HepG2 (cell line): Measurements from ENCODE around the gene IFIT1. TPM values are rescaled to one million over a fixed set of nuclear protein-coding genes. Genes with fewer than 3 reads are reported as not detected.

Experiments
- FUBP1 ChIP-seq: sonication (generic); formaldehyde crosslinking; IDR thresholded peaks from 2 replicates; pipeline ENCODE4 v1.5.1; 2020; ENCODE audit warnings: missing genetic modification reagents, mild to moderate bottlenecking, borderline replicate concordance
- HCFC1 ChIP-seq: fragments of 150-350 bp; IDR thresholded peaks from 2 replicates; pipeline ENCODE4 v1.6.1; 2014; ENCODE audit warnings: low read depth, low read length
- KLF16 ChIP-seq, 2 experiments: sonication (generic) in 1 of 2; formaldehyde crosslinking in 1 of 2; IDR thresholded peaks; 2 replicates each; pipeline versions ENCODE4 v1.6.1 to v1.8.0; 2016 to 2023; ENCODE audit warnings: missing genetic modification reagents in 2 of 2, missing compliant biosample characterization in 1 of 2
- MED8 ChIP-seq: sonication (generic); formaldehyde crosslinking; IDR thresholded peaks from 2 replicates; pipeline ENCODE4 v1.8.1; 2023; ENCODE audit warnings: mild to moderate bottlenecking, missing genetic modification reagents; ENCODE audit not compliant: insufficient replicate concordance
- SAFB2 ChIP-seq: sonication (generic); formaldehyde crosslinking; IDR thresholded peaks from 2 replicates; pipeline ENCODE4 v1.5.1; 2020; ENCODE audit warnings: missing genetic modification reagents, low read depth, mild to moderate bottlenecking, borderline replicate concordance
- SKIL ChIP-seq: sonication (generic); formaldehyde crosslinking; IDR thresholded peaks from 2 replicates; pipeline ENCODE4 v1.8.0; 2022; ENCODE audit warnings: missing genetic modification reagents, mild to moderate bottlenecking, moderate library complexity, borderline replicate concordance
- SOX13 ChIP-seq, 3 experiments: fragments of 450-650 bp in 1 of 3; sonication (generic) in 1 of 3; formaldehyde crosslinking in 1 of 3; IDR thresholded peaks in 2 of 3; conservative IDR thresholded peaks in 1 of 3; 2 replicates each; pipeline versions ENCODE4 v1.5.0 to v1.6.1; 2016 to 2020; ENCODE audit warnings: antibody characterized with exemption in 1 of 3, mild to moderate bottlenecking in 1 of 3, missing compliant biosample characterization in 1 of 3, missing genetic modification reagents in 1 of 3, moderate library complexity in 1 of 3
- ZBTB20 ChIP-seq: sonication (generic); formaldehyde crosslinking; IDR thresholded peaks from 2 replicates; pipeline ENCODE4 v1.8.1; 2023; ENCODE audit warnings: missing genetic modification reagents, low read depth, mild to moderate bottlenecking, borderline replicate concordance
- ZFP37 ChIP-seq: sonication (generic); formaldehyde crosslinking; IDR thresholded peaks from 2 replicates; pipeline ENCODE4 v1.4.0; 2020; ENCODE audit warnings: missing genetic modification reagents, borderline replicate concordance
- ZFP82 ChIP-seq: sonication (generic); formaldehyde crosslinking; IDR thresholded peaks from 2 replicates; pipeline ENCODE4 v1.5.1; 2020; ENCODE audit warnings: mild to moderate bottlenecking, missing genetic modification reagents, borderline replicate concordance
- ZNF512B ChIP-seq: sonication (generic); formaldehyde crosslinking; IDR thresholded peaks from 2 replicates; pipeline ENCODE4 v1.5.1; 2020; ENCODE audit warnings: missing genetic modification reagents, mild to moderate bottlenecking, borderline replicate concordance
- ZSCAN22 ChIP-seq: sonication (generic); formaldehyde crosslinking; IDR thresholded peaks from 2 replicates; pipeline ENCODE4 v1.4.0; 2020; ENCODE audit warnings: mild to moderate bottlenecking, missing genetic modification reagents
- polyA plus RNA-seq, 8 experiments: library from polyadenylated mRNA; depleted of rRNA in 3 of 8; stranded (reverse) in 7 of 8; unstranded in 1 of 8; fragments of >200 nt; fragmentation: Illumina TruSeq in 4 of 8; extraction: Trizol in 4 of 8; gene quantifications; 2 replicates each; pipeline versions ENCODE4 v1.2.1 to v1.2.3, GENCODE V29; 2011 to 2016; ENCODE audit warnings: low read depth in 4 of 8, missing spikeins in 1 of 8, mixed read lengths in 1 of 8; ENCODE audit not compliant: insufficient read depth in 1 of 8
- total RNA-seq, 5 experiments: library from RNA; depleted of rRNA; stranded (reverse); fragments of >200 nt; fragmentation: Illumina TruSeq; extraction: Trizol; gene quantifications; 2 replicates each; pipeline ENCODE4 v1.2.3, GENCODE V29; 2016; ENCODE audit warnings: low read depth in 1 of 5
- TF ChIP-seq, protein P1 (sequence below): sonication (generic); formaldehyde crosslinking; IDR thresholded peaks from 2 replicates; pipeline ENCODE4 v1.4.0; 2020; ENCODE audit warnings: missing genetic modification reagents, borderline replicate concordance
- TF ChIP-seq, protein P2 (sequence below): sonication (generic); formaldehyde crosslinking; IDR thresholded peaks from 2 replicates; pipeline ENCODE4 v1.4.0; 2020; ENCODE audit warnings: missing genetic modification reagents, borderline replicate concordance

Gene IFIT1
- total and polyA plus RNA-seq, 2 of the 13 experiments (the other 11 are each of a cell fraction or from before 2014, with no cell fraction given): 1.5 to 5.5 TPM

DNA sequence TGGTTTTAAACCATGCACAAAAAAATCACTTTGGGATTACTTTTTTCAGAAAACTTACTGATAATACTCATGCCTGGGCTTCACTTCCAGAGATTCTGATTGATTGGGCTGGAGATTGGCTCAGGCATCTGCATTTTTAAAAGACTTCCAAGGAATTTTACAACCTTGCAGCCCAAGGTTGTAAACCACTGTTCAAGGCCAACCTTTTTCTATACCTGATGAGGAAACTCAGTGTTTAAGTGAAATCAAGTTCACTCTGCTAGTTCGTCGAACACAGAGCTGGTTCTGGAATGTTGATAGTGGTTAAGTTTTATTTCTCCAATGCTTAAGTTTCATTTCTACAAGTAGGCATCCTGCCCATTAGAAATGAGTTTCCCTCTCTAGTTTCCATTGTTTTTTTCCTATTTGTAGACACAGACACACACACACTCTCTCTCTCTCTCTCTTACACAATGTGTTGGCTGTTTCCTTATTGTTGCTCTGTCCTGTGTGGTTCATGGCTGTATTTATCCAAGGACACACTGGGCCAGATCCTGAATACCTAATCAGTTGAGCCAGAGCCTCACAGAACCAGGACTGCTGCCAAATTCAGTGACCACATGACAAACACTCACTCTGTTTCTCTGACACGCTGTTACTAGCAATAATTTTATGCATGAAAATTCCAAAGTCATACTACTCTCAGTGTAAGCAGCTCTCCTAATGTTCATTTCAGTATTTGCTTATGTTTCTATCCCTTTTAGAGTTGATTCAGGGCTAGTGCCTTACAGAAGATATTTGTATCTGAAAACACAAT lies 18.3 kb upstream of the IFIT1 start (continued):
- TF ChIP-seq, protein P1, sequence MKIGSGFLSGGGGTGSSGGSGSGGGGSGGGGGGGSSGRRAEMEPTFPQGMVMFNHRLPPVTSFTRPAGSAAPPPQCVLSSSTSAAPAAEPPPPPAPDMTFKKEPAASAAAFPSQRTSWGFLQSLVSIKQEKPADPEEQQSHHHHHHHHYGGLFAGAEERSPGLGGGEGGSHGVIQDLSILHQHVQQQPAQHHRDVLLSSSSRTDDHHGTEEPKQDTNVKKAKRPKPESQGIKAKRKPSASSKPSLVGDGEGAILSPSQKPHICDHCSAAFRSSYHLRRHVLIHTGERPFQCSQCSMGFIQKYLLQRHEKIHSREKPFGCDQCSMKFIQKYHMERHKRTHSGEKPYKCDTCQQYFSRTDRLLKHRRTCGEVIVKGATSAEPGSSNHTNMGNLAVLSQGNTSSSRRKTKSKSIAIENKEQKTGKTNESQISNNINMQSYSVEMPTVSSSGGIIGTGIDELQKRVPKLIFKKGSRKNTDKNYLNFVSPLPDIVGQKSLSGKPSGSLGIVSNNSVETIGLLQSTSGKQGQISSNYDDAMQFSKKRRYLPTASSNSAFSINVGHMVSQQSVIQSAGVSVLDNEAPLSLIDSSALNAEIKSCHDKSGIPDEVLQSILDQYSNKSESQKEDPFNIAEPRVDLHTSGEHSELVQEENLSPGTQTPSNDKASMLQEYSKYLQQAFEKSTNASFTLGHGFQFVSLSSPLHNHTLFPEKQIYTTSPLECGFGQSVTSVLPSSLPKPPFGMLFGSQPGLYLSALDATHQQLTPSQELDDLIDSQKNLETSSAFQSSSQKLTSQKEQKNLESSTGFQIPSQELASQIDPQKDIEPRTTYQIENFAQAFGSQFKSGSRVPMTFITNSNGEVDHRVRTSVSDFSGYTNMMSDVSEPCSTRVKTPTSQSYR (CRISPR knock-in tag): peak; percentile 52; the same call in 1 of the 2 replicates
- TF ChIP-seq HCFC1: no peak
- no peak for TF ChIP-seq ZNF512B (CRISPR knock-in tag)
- peak; percentile 100 for TF ChIP-seq SOX13 (IDR thresholded peaks at IDR 0.05)
- TF ChIP-seq SOX13 (CRISPR knock-in tag; conservative IDR thresholded peaks at IDR 0.05 in 1 of 2, IDR thresholded peaks at IDR 0.05 in 1 of 2): peak in 1 of 2 experiments; percentile 100; a peak in 2 of 4 replicates
- TF ChIP-seq SAFB2: no peak
- TF ChIP-seq FUBP1 (CRISPR knock-in tag): no peak
- TF ChIP-seq KLF16 (CRISPR knock-in tag; IDR thresholded peaks at IDR 0.05): peak in 1 of 2 experiments; percentile 52; a peak in 1 of 4 replicates
- TF ChIP-seq ZFP82 (CRISPR knock-in tag): no peak; the same call in 1 of the 2 replicates
- TF ChIP-seq MED8 (CRISPR knock-in tag): no peak
- no peak for TF ChIP-seq ZBTB20
- TF ChIP-seq, protein P2, sequence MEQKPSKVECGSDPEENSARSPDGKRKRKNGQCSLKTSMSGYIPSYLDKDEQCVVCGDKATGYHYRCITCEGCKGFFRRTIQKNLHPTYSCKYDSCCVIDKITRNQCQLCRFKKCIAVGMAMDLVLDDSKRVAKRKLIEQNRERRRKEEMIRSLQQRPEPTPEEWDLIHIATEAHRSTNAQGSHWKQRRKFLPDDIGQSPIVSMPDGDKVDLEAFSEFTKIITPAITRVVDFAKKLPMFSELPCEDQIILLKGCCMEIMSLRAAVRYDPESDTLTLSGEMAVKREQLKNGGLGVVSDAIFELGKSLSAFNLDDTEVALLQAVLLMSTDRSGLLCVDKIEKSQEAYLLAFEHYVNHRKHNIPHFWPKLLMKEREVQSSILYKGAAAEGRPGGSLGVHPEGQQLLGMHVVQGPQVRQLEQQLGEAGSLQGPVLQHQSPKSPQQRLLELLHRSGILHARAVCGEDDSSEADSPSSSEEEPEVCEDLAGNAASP (CRISPR knock-in tag): peak; percentile 47; the same call in 1 of the 2 replicates
- no peak for TF ChIP-seq ZSCAN22 (CRISPR knock-in tag)
- no peak for TF ChIP-seq ZFP37
- TF ChIP-seq SKIL (CRISPR knock-in tag): peak; percentile 90
